A673 (cell line): ENCODE data around the gene GREB1L. TPM values are rescaled to one million over a fixed set of nuclear protein-coding genes. Genes with fewer than 3 reads are reported as not detected.

Experiments used
- BruUV-seq: library from RNA; stranded (reverse); fragments of 400-500 nt; replicated peaks from 2 replicates; lab custom pipeline; 2021; lab: Mats Ljungman, UMichigan
- CTCF ChIA-PET: fragments of 300-600 bp; sonication (Branson Sonifier 250); formaldehyde crosslinking; loops from one replicate; lab custom pipeline; 2022; ENCODE audit warnings: antibody characterized with exemption; lab: Charles Lee
- POLR2A ChIA-PET: fragments of 300-600 bp; sonication (Branson Sonifier 250); formaldehyde crosslinking; loops from one replicate; lab custom pipeline; 2022; ENCODE audit warnings: antibody characterized with exemption; ENCODE audit not compliant: low non-redundant PET; lab: Charles Lee
- DNase-seq: peaks from one replicate; pipeline ENCODE4 v3.0.0-alpha.2; 2015; ENCODE audit warnings: low spot score
- H3K27ac ChIP-seq: fragments of 200-600 bp; sonication (generic); 2 replicates; pipeline ENCODE4 v1.5.1; 2016; ENCODE audit warnings: mixed run types, low read depth, mild to moderate bottlenecking, mixed read lengths, antibody characterized with exemption, low read length; ENCODE audit not compliant: poor library complexity, severe bottlenecking
- H3K27me3 ChIP-seq: fragments of 200-600 bp; sonication (generic); replicated peaks from 2 replicates; pipeline ENCODE4 v1.6.1; 2017; ENCODE audit warnings: mixed run types, low read depth, mild to moderate bottlenecking, mixed read lengths, antibody characterized with exemption, low read length; ENCODE audit not compliant: insufficient read depth, poor library complexity
- H3K36me3 ChIP-seq: fragments of 200-600 bp; sonication (generic); 2 replicates; pipeline ENCODE4 v1.6.1; 2016; ENCODE audit warnings: mixed run types, mild to moderate bottlenecking, mixed read lengths, antibody characterized with exemption, low read length; ENCODE audit not compliant: insufficient read depth, poor library complexity, severe bottlenecking
- H3K4me1 ChIP-seq: fragments of 200-600 bp; sonication (generic); 2 replicates; pipeline ENCODE4 v1.6.1; 2017; ENCODE audit warnings: mixed run types, mild to moderate bottlenecking, mixed read lengths, antibody characterized with exemption, low read length; ENCODE audit not compliant: insufficient read depth, poor library complexity, severe bottlenecking
- H3K4me3 ChIP-seq: fragments of 200-600 bp; sonication (generic); 2 replicates; pipeline ENCODE4 v1.5.1; 2016; ENCODE audit warnings: low read depth, mixed run types, mild to moderate bottlenecking, mixed read lengths, low read length; ENCODE audit not compliant: poor library complexity, severe bottlenecking
- H3K9me3 ChIP-seq: fragments of 200-600 bp; sonication (generic); 2 replicates; pipeline ENCODE4 v1.6.1; 2016; ENCODE audit warnings: mixed run types, low read depth, mild to moderate bottlenecking, mixed read lengths, antibody characterized with exemption, low read length; ENCODE audit not compliant: poor library complexity, severe bottlenecking
- EZH2 ChIP-seq: fragments of 200-600 bp; sonication (generic); IDR thresholded peaks from 2 replicates; pipeline ENCODE4 v1.6.1; 2017; ENCODE audit warnings: borderline replicate concordance, low read depth, mild to moderate bottlenecking, mixed read lengths, antibody characterized with exemption, low read length; ENCODE audit not compliant: poor library complexity, severe bottlenecking
- intact Hi-C: fragments of 100-400 bp; cut with micrococcal nuclease; formaldehyde crosslinking; loops from one replicate; pipeline ENCODE4 v1.10.0; 2022; ENCODE audit not compliant: unreplicated experiment
- total RNA-seq: library from RNA; stranded (reverse); gene quantifications from 2 replicates; pipeline ENCODE4 v1.2.3, GENCODE V29; 2021
- TF ChIP-seq, protein P1 (sequence below): fragments of 300-800, 200-600 bp; sonication (generic); conservative IDR thresholded peaks from 2 replicates; pipeline ENCODE4 v1.5.1; 2017; ENCODE audit warnings: low read depth, mild to moderate bottlenecking, antibody characterized with exemption, low read length, moderate library complexity, mixed read lengths

GREB1L gene
- total RNA-seq, 1 experiment from 2014 or later, result 0.04 TPM

- H3K9me3 ChIP-seq, result no peaks in the 10 kb centered on the region
- no TSS peak for BruUV-seq
- no peaks in the 10 kb centered on the region for H3K27me3 ChIP-seq
- no peak for DNase-seq
- ChIA-PET CTCF (no interaction called here), POLR2A (no interaction called here)
- no peak overlapping the region for H3K27ac ChIP-seq
- no peaks in the 10 kb centered on the region for H3K36me3 ChIP-seq
- no peak for TF ChIP-seq EZH2
- TF ChIP-seq, protein P1, sequence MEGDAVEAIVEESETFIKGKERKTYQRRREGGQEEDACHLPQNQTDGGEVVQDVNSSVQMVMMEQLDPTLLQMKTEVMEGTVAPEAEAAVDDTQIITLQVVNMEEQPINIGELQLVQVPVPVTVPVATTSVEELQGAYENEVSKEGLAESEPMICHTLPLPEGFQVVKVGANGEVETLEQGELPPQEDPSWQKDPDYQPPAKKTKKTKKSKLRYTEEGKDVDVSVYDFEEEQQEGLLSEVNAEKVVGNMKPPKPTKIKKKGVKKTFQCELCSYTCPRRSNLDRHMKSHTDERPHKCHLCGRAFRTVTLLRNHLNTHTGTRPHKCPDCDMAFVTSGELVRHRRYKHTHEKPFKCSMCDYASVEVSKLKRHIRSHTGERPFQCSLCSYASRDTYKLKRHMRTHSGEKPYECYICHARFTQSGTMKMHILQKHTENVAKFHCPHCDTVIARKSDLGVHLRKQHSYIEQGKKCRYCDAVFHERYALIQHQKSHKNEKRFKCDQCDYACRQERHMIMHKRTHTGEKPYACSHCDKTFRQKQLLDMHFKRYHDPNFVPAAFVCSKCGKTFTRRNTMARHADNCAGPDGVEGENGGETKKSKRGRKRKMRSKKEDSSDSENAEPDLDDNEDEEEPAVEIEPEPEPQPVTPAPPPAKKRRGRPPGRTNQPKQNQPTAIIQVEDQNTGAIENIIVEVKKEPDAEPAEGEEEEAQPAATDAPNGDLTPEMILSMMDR, result no peak
- no peaks in the 10 kb centered on the region for H3K4me1 ChIP-seq
- intact Hi-C loops, result loop anchor here (5.0 kb wide), 2 partner anchors 37 to 43 kb away; no protein-coding TSS in a partner anchor
- H3K4me3 ChIP-seq, result no peak overlapping the region
Measured at GRCh38 chr18:21269349-21269748, 27.3 kb downstream of the GREB1L start.

- POLR2A ChIA-PET, result no interaction called here
- H3K9me3 ChIP-seq, result no peaks in the 10 kb centered on the region
- intact Hi-C loops, result no loop called here
- BruUV-seq, result no TSS peak
- no peaks in the 10 kb centered on the region for H3K27me3 ChIP-seq
- DNase-seq, result no peak
- TF ChIP-seq EZH2, result no peak
- TF ChIP-seq, protein P1, result no peak
- no peaks in the 10 kb centered on the region for H3K36me3 ChIP-seq
- no peaks in the 10 kb centered on the region for H3K4me1 ChIP-seq
- H3K27ac ChIP-seq, result no peak overlapping the region
- H3K4me3 ChIP-seq, result no peak overlapping the region
- CTCF ChIA-PET, result no interaction called here
Measured at GRCh38 chr18:21270453-21270852, 28.4 kb downstream of the GREB1L start.

- no peaks in the 10 kb centered on the region for H3K4me1 ChIP-seq
- H3K9me3 ChIP-seq, result no peaks in the 10 kb centered on the region
- POLR2A ChIA-PET, result no interaction called here
- CTCF ChIA-PET, result no interaction called here
- TF ChIP-seq, protein P1, result no peak
- TF ChIP-seq EZH2, result no peak
- DNase-seq, result no peak
- H3K27me3 ChIP-seq, result no peaks in the 10 kb centered on the region
- no peak overlapping the region for H3K4me3 ChIP-seq
- H3K36me3 ChIP-seq, result no peaks in the 10 kb centered on the region
- BruUV-seq, result no TSS peak
- no peak overlapping the region for H3K27ac ChIP-seq
- intact Hi-C loops, result no loop called here
Measured at GRCh38 chr18:21272016-21272579, 30.1 kb downstream of the GREB1L start.
